IMR-90 (cell line): ENCODE results near the gene ERCC1. TPM values are rescaled to one million over a fixed set of nuclear protein-coding genes. Genes with fewer than 3 reads are reported as not detected.

Experiments
- ATAC-seq: fragments of 200-7000 bp; cut with Tn5 transposase; 2 replicates; pipeline ENCODE4 v1.9.1; 2020; ENCODE audit warnings: low read depth, mild to moderate bottlenecking, moderate library complexity
- BruUV-seq: library from RNA; stranded (reverse); fragments of 400-500 nt; replicated peaks from 2 replicates; lab custom pipeline; 2021; lab: Mats Ljungman, UMichigan
- CTCF ChIA-PET: fragments of 300-600 bp; formaldehyde crosslinking; extraction: SDS; loops from one replicate; lab custom pipeline; 2021; ENCODE audit warnings: antibody characterized with exemption; lab: Yijun Ruan, JAX
- POLR2A ChIA-PET: fragments of 300-600 bp; sonication (Branson Sonifier 250); formaldehyde crosslinking; loops from one replicate; lab custom pipeline; 2022; ENCODE audit warnings: antibody characterized with exemption; ENCODE audit not compliant: unreplicated experiment; lab: Charles Lee
- DNase-seq: peaks from one replicate; pipeline ENCODE4 v3.0.0; 2013
- H2AFZ ChIP-seq: replicated peaks from 2 replicates; pipeline ENCODE3; 2013; ENCODE audit warnings: low read length, mild to moderate bottlenecking; ENCODE audit not compliant: poor library complexity
- H2AK5ac ChIP-seq: 2 replicates; pipeline ENCODE4 v1.6.1; 2013; ENCODE audit warnings: low read depth, low read length, inconsistent platforms
- H2AK9ac ChIP-seq: replicated peaks from 2 replicates; pipeline ENCODE3; 2013; ENCODE audit warnings: mild to moderate bottlenecking, low read depth, low read length, moderate library complexity; ENCODE audit not compliant: poor library complexity
- H2BK120ac ChIP-seq: 2 replicates; pipeline ENCODE4 v1.6.1; 2013; ENCODE audit warnings: low read depth, low read length, inconsistent platforms
- H2BK15ac ChIP-seq: 3 replicates; pipeline ENCODE4 v1.6.1; 2013; ENCODE audit warnings: low read depth, low read length, inconsistent platforms
- H2BK20ac ChIP-seq: 2 replicates; pipeline ENCODE4 v1.6.1; 2013; ENCODE audit warnings: low read depth, mild to moderate bottlenecking, inconsistent platforms, low read length, moderate library complexity
- H2BK5ac ChIP-seq: 2 replicates; pipeline ENCODE4 v1.6.1; 2013; ENCODE audit warnings: mild to moderate bottlenecking, low read depth, low read length, inconsistent platforms; ENCODE audit not compliant: poor library complexity, severe bottlenecking
- H3K14ac ChIP-seq: replicated peaks from 2 replicates; pipeline ENCODE4 v1.6.1; 2013; ENCODE audit warnings: low read depth, low read length, inconsistent platforms
- H3K18ac ChIP-seq: 2 replicates; pipeline ENCODE4 v1.6.1; 2013; ENCODE audit warnings: low read depth, low read length, control low read depth
- H3K23ac ChIP-seq: 2 replicates; pipeline ENCODE4 v1.6.1; 2013; ENCODE audit warnings: low read depth, low read length, inconsistent platforms
- H3K27ac ChIP-seq: 2 replicates; pipeline ENCODE4 v1.5.1; 2013; ENCODE audit warnings: mild to moderate bottlenecking, control low read depth, low read length; ENCODE audit not compliant: insufficient read depth
- H3K27me3 ChIP-seq: 2 replicates; pipeline ENCODE4 v1.6.1; 2013; ENCODE audit warnings: low read length; ENCODE audit not compliant: control insufficient read depth, insufficient read depth
- H3K36me3 ChIP-seq: 2 replicates; pipeline ENCODE4 v1.6.1; 2013; ENCODE audit warnings: low read length, mixed read lengths; ENCODE audit not compliant: control insufficient read depth, insufficient read depth
- H3K4ac ChIP-seq: 2 replicates; pipeline ENCODE4 v1.6.1; 2013; ENCODE audit warnings: low read depth, low read length, inconsistent platforms
- H3K4me1 ChIP-seq: 2 replicates; pipeline ENCODE4 v1.6.1; 2013; ENCODE audit warnings: low read length, mixed read lengths; ENCODE audit not compliant: control insufficient read depth, insufficient read depth
- H3K4me2 ChIP-seq: 2 replicates; pipeline ENCODE4 v1.6.1; 2013; ENCODE audit warnings: low read depth, mild to moderate bottlenecking, control low read depth, low read length, moderate library complexity
- H3K4me3 ChIP-seq: 2 replicates; pipeline ENCODE4 v1.5.1; 2013; ENCODE audit warnings: low read depth, mild to moderate bottlenecking, control low read depth, low read length, moderate library complexity; ENCODE audit not compliant: insufficient read depth
- H3K56ac ChIP-seq: 2 replicates; pipeline ENCODE4 v1.6.1; 2013; ENCODE audit warnings: low read length, inconsistent platforms; ENCODE audit not compliant: insufficient read depth; ENCODE audit errors: extremely low read depth
- H3K79me1 ChIP-seq, 2 experiments: 2 replicates each; pipeline ENCODE4 v1.6.1; 2013; ENCODE audit warnings: low read length in 2 of 2, inconsistent platforms in 1 of 2, low read depth in 1 of 2
- H3K9ac ChIP-seq: 2 replicates; pipeline ENCODE4 v1.6.1; 2013; ENCODE audit warnings: low read depth, low read length, control low read depth
- H3K9me1 ChIP-seq: 2 replicates; pipeline ENCODE4 v1.6.1; 2013; ENCODE audit warnings: low read length, inconsistent platforms; ENCODE audit not compliant: insufficient read depth
- H3K9me3 ChIP-seq: 2 replicates; pipeline ENCODE4 v1.6.1; 2013; ENCODE audit warnings: low read length; ENCODE audit not compliant: control insufficient read depth, insufficient read depth
- H4K20me1 ChIP-seq: 2 replicates; pipeline ENCODE4 v1.6.1; 2013; ENCODE audit warnings: low read length, inconsistent platforms; ENCODE audit not compliant: insufficient read depth
- H4K5ac ChIP-seq: 2 replicates; pipeline ENCODE4 v1.6.1; 2013; ENCODE audit warnings: mild to moderate bottlenecking, low read depth, low read length, control low read depth
- H4K8ac ChIP-seq, 2 experiments: 2 replicates each; pipeline ENCODE4 v1.6.1; 2013; ENCODE audit warnings: low read depth in 2 of 2, low read length in 2 of 2, control low read depth in 1 of 2, inconsistent platforms in 1 of 2
- H4K91ac ChIP-seq: 2 replicates; pipeline ENCODE4 v1.6.1; 2013; ENCODE audit warnings: low read depth, low read length, inconsistent platforms; ENCODE audit not compliant: insufficient read depth
- CEBPB ChIP-seq: IDR thresholded peaks from 2 replicates; pipeline ENCODE4 v1.6.1; 2012; ENCODE audit warnings: low read depth, low read length, improper control_type of control experiment
- ELK1 ChIP-seq: fragments of 150-350 bp; IDR thresholded peaks from 2 replicates; pipeline ENCODE4 v1.6.1; 2016; ENCODE audit warnings: low read depth, mild to moderate bottlenecking, low read length, moderate library complexity, borderline replicate concordance
- RCOR1 ChIP-seq: IDR thresholded peaks from 2 replicates; pipeline ENCODE4 v1.6.1; 2012; ENCODE audit warnings: mild to moderate bottlenecking, low read length, improper control_type of control experiment; ENCODE audit not compliant: insufficient replicate concordance
- RFX5 ChIP-seq: IDR thresholded peaks from 2 replicates; pipeline ENCODE4 v1.8.0; 2012; ENCODE audit warnings: low read depth, mild to moderate bottlenecking, low read length, moderate library complexity
- SMC3 ChIP-seq: fragments of 150-350 bp; IDR thresholded peaks from 2 replicates; pipeline ENCODE4 v1.6.1; 2016; ENCODE audit warnings: low read depth, mild to moderate bottlenecking, antibody characterized with exemption, low read length, moderate library complexity
- WGBS, 2 experiments: methylation state at CpG; one replicate each; pipeline versions ENCODE4 v1.1.5 to v1.1.7; 2013; ENCODE audit warnings: missing lambda C conversion rate in 2 of 2; ENCODE audit not compliant: insufficient read length in 1 of 2; ENCODE audit errors: extremely low coverage in 2 of 2; 5-methylcytosine and 5-hydroxymethylcytosine counted together
- dilution Hi-C: fragments of 300-500 bp; cut with HindIII; formaldehyde crosslinking; loops from one replicate; pipeline ENCODE4 v1.14.3; 2018; ENCODE audit warnings: low sequenced_read_pairs; ENCODE audit not compliant: unreplicated experiment
- in situ Hi-C: fragments of 300-500 bp; cut with MboI; formaldehyde crosslinking; loops from 3 replicates; pipeline ENCODE4 v1.14.3; 2019; ENCODE audit warnings: low sequenced_read_pairs, inconsistent platforms, mixed read lengths
- intact Hi-C: fragments of 100-400 bp; cut with micrococcal nuclease; formaldehyde crosslinking; loops from 2 replicates; pipeline ENCODE4 v1.10.0; 2022
- polyA plus RNA-seq, 3 experiments: library from polyadenylated mRNA; depleted of rRNA; stranded (reverse); fragments of >200 nt; gene quantifications; 2 replicates each; pipeline ENCODE4 v1.2.3, GENCODE V29; 2012; ENCODE audit warnings: low replicate concordance in 1 of 3
- total RNA-seq: library from RNA; depleted of rRNA; stranded (reverse); fragments of >200 nt; gene quantifications from 2 replicates; pipeline ENCODE4 v1.2.3, GENCODE V29; 2012

Gene ERCC1
- total and polyA plus RNA-seq, 2 of the 4 experiments (the other 2 are of a cell fraction), result 84.2 to 132 TPM

- no CpG with 5 or more reads among the region's 7 CpGs for WGBS, 2 experiments
- peaks cover 0 to 31% of the 10 kb centered on the region in 2 experiments; a peak in 3 of 4 replicates for H3K79me1 ChIP-seq
- H3K23ac ChIP-seq, result no peak overlapping the region; the same call in 1 of the 2 replicates
- H2BK20ac ChIP-seq, result no peak overlapping the region
- peak overlapping the region; percentile 80 for H2AFZ ChIP-seq
- dilution Hi-C loops, result no loop called here
- H2BK5ac ChIP-seq, result no peak overlapping the region
- TF ChIP-seq CEBPB (no peak), ELK1 (no peak), SMC3 (no peak), RFX5 (no peak), RCOR1 (no peak)
- H3K4ac ChIP-seq, result 0 out of 2 replicates have a peak overlapping the region, but pooled peaks have one; percentile 36
- in situ Hi-C loops, result no loop called here
- no peak overlapping the region for H3K4me3 ChIP-seq
- no peak overlapping the region for H3K14ac ChIP-seq
- no peaks in the 10 kb centered on the region for H3K9me3 ChIP-seq
- no peak overlapping the region for H3K56ac ChIP-seq
- H2AK5ac ChIP-seq, result no peak overlapping the region
- ATAC-seq (no peak), DNase-seq (no peak)
- ChIA-PET CTCF (interaction anchor here (0.5 to 1.8 kb wide), 2 partner anchors 15 to 33 kb away, joined by 3 to 7 read pairs; no protein-coding TSS in a partner anchor), POLR2A (no interaction called here)
- H3K18ac ChIP-seq, result no peak overlapping the region
- H2AK9ac ChIP-seq, result peak overlapping the region; percentile 38
- peaks cover 3% of the 10 kb centered on the region; the same call in 1 of the 2 replicates for H3K9me1 ChIP-seq
- no peaks in the 10 kb centered on the region for H3K27me3 ChIP-seq
- H2BK120ac ChIP-seq, result no peak overlapping the region
- no peak overlapping the region for H3K9ac ChIP-seq
- no peak overlapping the region for H3K27ac ChIP-seq
- H2BK15ac ChIP-seq, result no peak overlapping the region
- H3K4me1 ChIP-seq, result peaks cover 13% of the 10 kb centered on the region
- H3K36me3 ChIP-seq, result no peaks in the 10 kb centered on the region
- peaks cover 14% of the 10 kb centered on the region; the same call in 1 of the 2 replicates for H4K20me1 ChIP-seq
- H4K91ac ChIP-seq, result no peak overlapping the region; the same call in 1 of the 2 replicates
- H3K4me2 ChIP-seq, result peak overlapping the region; percentile 6; the same call in 1 of the 2 replicates
- BruUV-seq, result no TSS peak
- H4K5ac ChIP-seq, result no peak overlapping the region
- H4K8ac ChIP-seq, result peak overlapping the region in 1 of 2 experiments; percentile 64; a peak in 3 of 4 replicates
- intact Hi-C loops, result no loop called here
These were observed 48.3 kb upstream of the ERCC1 start for GRCh38 chr19:45471931-45472562.
